Measurements from ENCODE around the gene MYO9A. TPM values are rescaled to one million over a fixed set of nuclear protein-coding genes. Genes with fewer than 3 reads are reported as not detected.

MYO9A gene
- total RNA-seq, 4 donors from 2014 or later: 53.2 to 72.7 (median 57.2) TPM

DNA sequence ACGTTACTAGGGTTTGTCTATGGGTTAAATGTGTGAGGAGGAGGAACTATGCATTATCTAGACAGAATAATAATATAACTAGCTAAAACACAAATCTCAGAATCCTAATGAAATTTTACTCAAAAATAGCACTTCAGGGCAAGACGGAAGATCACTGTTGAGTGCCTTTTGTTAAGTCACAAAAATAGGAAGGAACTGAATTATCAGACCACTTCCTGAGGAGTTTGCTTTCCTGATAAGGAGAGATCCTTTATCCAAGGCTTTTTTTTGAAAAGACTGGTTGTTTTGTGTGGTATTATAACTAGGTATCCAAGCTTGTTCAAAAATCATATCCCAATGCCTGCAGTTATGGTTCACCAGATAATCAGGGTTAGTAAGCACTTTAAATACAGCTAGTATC is 273.0 kb downstream of the MYO9A start:
- TF ChIP-seq, protein P1, sequence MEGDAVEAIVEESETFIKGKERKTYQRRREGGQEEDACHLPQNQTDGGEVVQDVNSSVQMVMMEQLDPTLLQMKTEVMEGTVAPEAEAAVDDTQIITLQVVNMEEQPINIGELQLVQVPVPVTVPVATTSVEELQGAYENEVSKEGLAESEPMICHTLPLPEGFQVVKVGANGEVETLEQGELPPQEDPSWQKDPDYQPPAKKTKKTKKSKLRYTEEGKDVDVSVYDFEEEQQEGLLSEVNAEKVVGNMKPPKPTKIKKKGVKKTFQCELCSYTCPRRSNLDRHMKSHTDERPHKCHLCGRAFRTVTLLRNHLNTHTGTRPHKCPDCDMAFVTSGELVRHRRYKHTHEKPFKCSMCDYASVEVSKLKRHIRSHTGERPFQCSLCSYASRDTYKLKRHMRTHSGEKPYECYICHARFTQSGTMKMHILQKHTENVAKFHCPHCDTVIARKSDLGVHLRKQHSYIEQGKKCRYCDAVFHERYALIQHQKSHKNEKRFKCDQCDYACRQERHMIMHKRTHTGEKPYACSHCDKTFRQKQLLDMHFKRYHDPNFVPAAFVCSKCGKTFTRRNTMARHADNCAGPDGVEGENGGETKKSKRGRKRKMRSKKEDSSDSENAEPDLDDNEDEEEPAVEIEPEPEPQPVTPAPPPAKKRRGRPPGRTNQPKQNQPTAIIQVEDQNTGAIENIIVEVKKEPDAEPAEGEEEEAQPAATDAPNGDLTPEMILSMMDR (IDR thresholded peaks at IDR 0.05; ENCODE audit: low read depth): no peak

DNA sequence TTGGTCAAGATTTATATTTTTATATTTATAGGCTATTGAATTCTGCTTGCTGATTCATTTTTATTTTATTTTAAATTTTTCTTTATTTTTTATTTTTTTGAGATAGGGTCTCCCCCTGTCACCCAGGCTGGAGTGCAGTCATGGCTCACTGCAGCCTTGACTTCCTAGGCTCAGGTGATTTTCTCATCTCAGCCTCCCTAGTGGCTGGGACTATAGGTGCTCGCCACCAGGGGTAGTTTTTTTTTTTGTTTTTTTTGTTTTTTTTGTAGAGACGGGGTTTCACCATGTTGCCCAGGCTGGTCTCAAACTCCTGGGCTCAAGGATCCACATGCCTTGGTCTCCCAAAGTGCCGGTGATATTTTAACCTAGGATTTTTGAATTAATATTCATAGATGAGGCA is 276.4 kb downstream of the MYO9A start:
- TF ChIP-seq, protein P1 (IDR thresholded peaks at IDR 0.05; ENCODE audit: low read depth): no peak

GRCh38 chr15:71830981-71831380 is 287.0 kb downstream of the MYO9A start:
- TF ChIP-seq, protein P1 (IDR thresholded peaks at IDR 0.05; ENCODE audit: low read depth): no peak

DNA sequence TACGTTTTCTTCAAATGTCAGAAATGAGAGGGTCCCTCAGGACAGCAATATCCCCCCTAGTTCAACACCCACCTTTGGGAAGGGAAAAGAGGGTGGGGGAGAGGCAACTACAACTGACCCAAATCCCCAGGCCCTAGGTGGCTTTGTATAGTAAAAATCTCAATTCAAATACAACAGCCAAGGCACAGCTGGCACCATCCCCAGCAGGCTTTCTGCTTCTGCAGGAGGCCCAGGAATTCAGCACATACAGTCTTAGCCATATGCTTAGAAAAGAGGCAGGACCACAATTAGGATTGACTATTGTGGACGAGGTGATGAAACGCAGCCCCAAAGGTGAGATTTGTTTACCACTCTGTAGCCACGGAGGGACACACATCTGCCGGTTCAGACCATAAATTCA is 291.8 kb downstream of the MYO9A start:
- TF ChIP-seq, protein P1 (IDR thresholded peaks at IDR 0.05; ENCODE audit: low read depth): no peak

- TF ChIP-seq, protein P1 (IDR thresholded peaks at IDR 0.05; ENCODE audit: low read depth): no peak
These were observed 292.8 kb downstream of the MYO9A start for GRCh38 chr15:71825021-71825730.

DNA sequence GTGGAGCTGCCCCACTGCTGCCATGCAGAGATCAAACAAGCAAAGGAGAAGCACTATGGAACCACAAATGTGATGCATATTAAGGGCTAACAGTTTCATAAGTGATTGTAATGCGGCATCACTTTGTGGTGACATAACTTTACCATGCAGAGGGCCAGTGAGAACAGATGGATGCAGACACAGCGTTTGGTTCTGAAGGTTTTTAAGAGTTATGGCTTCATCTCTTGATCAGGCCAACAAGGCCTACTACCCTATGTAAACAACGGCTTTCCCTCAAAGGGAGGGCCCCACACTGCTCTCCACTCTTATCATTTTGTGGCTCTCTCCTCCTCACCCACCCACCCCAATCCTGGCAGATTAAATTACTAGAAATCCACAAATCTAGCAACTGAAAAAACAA is 294.1 kb downstream of the MYO9A start:
- TF ChIP-seq, protein P1 (IDR thresholded peaks at IDR 0.05; ENCODE audit: low read depth): no peak

DNA sequence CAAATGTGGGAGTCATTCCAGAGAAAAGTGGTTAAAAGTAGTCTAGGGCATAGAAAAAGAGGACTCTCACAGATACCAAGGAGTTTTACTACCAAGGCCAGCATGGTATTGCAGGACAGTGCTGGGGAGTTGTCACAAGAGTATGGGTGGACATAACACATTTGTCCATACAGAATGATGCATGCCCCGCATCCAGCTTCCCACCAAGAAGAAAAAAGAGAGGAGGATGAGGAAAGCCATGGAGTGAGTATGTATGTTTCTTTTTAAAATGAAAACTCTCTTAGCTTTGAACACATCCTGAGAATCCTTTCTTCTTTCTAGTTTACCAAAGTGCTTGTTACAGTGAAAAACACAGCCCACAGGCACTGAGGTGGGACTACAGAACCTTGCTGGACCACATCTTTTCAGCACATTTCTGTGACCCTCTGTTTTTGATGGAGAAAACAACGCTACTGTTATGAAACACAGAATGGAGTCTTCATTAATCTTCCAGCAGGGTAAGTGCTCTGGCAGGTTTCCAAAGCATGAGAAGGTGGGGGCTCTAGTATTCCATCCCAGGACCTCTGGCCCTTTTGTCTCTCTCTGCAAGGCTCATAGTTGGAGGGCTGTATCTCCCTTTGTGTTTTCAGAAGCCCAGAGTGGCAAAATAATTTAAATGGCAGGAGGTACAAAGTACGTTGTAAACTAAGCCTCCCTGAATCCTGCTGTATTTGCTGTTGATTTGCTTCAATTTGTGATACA is 294.9 kb downstream of the MYO9A start:
- TF ChIP-seq, protein P1 (IDR thresholded peaks at IDR 0.05; ENCODE audit: low read depth): no peak

All from subcutaneous adipose tissue (tissue), 4 donors.